Sigmoid colon (tissue), 3 donors: Measurements from ENCODE around the gene ZDHHC4.

Experiments used
- POLR2A ChIP-seq, 2 donors: fragments of 450-650 bp; IDR thresholded peaks; one replicate each; pipeline ENCODE4 v1.6.1; 2016; ENCODE audit warnings: antibody characterized with exemption in 2 of 2, mild to moderate bottlenecking in 2 of 2, moderate library complexity in 2 of 2
- TF ChIP-seq, protein P1 (sequence below), 4 experiments: fragments of 450-650 bp in 3 of 4; fragments of 200-600 bp in 1 of 4; IDR thresholded peaks; one replicate each; pipeline ENCODE4 v1.5.1; 2016 to 2019; ENCODE audit warnings: antibody characterized with exemption in 4 of 4, mild to moderate bottlenecking in 3 of 4, moderate library complexity in 2 of 4

DNA sequence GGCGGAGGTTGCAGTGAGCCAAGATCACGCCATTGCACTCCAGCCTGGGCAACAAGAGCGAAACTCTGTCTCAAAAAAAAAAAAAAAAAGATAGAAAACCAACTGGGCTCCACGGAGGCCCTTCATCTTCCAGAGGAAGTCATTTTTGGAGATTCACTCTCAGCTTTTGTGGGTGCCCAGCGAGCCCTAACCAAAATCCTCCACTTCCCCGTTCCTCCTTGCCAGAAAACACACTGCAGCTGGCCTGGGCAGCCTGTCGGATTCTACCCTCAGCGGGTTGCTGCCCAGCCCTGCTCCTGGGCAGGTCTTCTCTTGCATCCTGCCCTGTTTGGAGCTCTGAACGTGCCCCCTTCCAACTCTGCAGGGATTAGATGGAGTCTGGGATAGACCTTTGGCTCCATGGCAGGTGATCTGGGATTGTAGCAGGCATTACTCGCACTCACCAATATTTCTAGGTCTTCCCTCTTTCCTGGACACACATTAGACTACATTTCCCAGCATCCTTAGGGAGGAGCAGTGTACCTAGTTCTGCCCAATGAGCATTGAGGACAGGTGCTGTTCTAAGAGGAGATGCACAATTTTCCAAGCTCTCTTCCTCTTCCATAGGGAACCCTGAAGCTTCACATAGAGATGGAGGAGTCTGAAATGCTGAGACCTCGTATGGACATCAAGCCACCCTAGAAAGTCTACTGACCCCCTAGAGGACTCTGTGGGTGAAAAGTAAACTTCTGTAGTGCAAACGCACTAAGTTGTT lies 30.6 kb upstream of the ZDHHC4 start:
- TF ChIP-seq POLR2A (IDR thresholded peaks at IDR 0.05) = no peak
- TF ChIP-seq, protein P1, sequence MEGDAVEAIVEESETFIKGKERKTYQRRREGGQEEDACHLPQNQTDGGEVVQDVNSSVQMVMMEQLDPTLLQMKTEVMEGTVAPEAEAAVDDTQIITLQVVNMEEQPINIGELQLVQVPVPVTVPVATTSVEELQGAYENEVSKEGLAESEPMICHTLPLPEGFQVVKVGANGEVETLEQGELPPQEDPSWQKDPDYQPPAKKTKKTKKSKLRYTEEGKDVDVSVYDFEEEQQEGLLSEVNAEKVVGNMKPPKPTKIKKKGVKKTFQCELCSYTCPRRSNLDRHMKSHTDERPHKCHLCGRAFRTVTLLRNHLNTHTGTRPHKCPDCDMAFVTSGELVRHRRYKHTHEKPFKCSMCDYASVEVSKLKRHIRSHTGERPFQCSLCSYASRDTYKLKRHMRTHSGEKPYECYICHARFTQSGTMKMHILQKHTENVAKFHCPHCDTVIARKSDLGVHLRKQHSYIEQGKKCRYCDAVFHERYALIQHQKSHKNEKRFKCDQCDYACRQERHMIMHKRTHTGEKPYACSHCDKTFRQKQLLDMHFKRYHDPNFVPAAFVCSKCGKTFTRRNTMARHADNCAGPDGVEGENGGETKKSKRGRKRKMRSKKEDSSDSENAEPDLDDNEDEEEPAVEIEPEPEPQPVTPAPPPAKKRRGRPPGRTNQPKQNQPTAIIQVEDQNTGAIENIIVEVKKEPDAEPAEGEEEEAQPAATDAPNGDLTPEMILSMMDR (IDR thresholded peaks at IDR 0.05) = no peak
